ELF-1 (cell line): Measurements from ENCODE around the gene PTCD2.

ENCODE experiments used
- DNase-seq: peaks from one replicate; pipeline ENCODE4 v3.0.0-alpha.2; 2016; ENCODE audit warnings: low read depth, low spot score

Gene PTCD2

DNA sequence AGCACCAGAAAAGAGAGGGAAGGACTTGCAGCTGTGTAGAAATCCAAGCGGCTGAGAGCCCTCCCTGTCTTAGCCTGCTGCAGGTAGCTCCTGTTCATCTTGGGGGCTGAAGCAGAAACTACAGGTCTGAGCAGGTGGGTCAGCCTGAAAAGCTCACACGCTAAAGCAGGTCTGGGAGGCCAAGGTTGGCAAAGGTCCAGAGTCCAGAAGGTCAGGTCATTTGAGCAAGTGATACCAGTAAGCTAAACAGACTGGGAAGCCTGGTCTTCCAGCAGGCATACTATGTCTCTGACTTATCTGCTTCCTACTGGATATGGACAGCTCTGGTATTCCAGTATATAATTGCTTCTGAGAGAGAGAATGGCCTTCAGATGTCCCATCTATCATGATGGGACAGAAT, 26.2 kb downstream of the PTCD2 start:
- no peak for DNase-seq

- DNase-seq, result no peak
These were observed 27.7 kb downstream of the PTCD2 start for GRCh38 chr5:72347801-72348308.

- no peak for DNase-seq
These were observed 31.2 kb downstream of the PTCD2 start for GRCh38 chr5:72351376-72351775.

- no peak for DNase-seq
These were observed 32.4 kb downstream of the PTCD2 start for GRCh38 chr5:72352616-72353015.

- no peak for DNase-seq
These were observed 32.9 kb downstream of the PTCD2 start for GRCh38 chr5:72353046-72353445.

DNA sequence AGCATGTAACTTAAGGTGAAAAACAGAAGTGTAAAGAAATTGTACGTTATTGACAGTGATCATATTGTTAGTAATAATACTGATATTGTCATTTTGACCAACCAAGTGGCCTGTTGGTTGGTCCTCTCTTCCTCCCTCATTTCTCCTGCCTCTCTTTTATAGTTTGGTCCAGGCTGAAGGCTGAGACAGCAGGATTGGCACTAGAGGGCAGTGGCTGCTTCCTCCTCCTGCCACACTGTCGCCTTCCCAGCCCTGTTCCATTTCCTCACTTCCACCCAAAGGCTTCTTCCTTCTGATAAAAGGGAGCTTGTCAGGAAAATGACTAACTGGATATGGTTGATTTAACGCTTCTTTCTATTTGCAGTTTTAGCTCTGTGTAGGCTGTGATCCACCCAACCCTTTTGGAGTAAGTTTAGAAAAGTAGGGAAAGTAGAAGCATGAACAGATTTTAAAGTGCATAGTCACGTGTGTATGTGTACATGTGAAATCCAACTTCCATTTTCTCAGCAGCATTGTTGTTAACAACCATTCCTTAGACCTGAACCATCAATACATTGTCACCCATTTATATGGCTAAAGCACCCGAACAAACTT, 35.6 kb downstream of the PTCD2 start:
- peak; percentile 57 for DNase-seq

GRCh38 chr5:72356361-72356760, 36.2 kb downstream of the PTCD2 start:
- DNase-seq, result no peak

GRCh38 chr5:72358925-72359324, 38.8 kb downstream of the PTCD2 start:
- no peak for DNase-seq

DNA sequence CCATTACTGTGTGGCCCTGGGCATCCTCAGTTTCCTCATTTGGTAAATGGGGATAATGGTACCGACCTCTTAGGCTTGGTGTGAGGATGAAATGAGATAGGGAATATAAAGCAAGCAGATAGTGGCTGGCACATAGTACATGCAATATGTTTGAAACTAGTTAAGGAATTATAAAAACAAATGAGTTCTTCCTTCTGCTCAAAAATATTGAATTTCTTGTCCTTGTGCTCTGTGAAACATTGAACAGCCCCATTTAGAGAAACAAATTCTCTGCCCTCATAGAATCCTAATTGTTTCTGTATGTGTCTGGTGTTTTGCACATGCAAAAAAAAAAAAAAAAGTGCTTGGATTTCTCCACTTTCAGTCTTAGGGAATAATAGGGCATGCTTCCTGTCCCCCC, 39.7 kb downstream of the PTCD2 start:
- no peak for DNase-seq

GRCh38 chr5:72363166-72363802, 43.1 kb downstream of the PTCD2 start:
- DNase-seq, result peak; percentile 11

GRCh38 chr5:72364171-72364570, 44.0 kb downstream of the PTCD2 start:
- no peak for DNase-seq

DNA sequence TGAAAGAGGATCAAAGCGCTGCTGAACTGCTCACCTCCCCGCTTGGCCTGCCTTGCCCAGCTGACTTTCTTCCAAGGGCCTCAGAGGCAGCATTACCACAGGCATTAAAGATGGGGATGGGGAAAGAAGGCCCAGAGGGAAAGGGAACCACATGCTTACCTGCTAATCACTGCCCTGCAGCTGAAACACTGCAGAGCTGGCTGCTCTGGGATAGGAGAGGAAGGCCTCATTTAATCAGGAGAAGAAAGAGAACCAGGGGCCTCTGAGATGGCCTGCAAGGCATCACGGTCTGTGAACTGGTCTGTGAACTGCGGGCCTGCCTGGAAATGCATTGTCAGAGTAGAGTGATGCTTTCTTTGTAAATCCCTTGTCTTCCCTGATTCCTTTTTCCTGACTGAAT, 44.8 kb downstream of the PTCD2 start:
- peak; percentile 49 for DNase-seq

DNA sequence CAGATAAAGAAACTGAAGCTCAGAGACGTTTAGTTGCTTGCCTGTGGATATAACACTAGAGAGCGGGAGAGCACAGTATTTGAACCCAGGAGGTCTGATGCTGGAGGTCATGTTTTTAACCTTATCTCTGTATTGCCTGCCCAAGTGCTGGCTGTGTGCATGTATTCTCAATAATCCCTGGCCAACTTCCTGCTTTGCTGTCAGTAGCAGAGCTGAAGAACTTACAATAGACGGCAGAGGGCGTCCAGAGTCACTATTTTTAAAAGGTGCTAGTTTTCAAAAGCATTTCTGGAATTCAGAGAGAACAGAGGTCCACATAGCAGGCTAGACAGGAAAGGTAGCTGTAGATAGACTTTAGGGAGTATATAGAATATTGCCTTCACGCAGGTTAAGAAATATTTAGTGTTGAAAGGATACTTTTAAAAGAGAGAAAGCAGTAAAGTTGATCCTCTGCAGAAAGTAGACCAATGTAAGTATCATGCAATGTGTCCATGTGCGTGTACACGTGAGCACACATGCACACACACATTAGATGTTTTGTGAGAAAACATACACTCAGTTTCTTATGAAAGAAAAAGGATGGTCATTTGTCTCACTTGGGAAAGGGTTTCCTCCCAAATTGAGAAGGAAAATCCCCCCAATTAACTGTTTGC, 46.3 kb downstream of the PTCD2 start:
- peak; percentile 67 for DNase-seq

DNA sequence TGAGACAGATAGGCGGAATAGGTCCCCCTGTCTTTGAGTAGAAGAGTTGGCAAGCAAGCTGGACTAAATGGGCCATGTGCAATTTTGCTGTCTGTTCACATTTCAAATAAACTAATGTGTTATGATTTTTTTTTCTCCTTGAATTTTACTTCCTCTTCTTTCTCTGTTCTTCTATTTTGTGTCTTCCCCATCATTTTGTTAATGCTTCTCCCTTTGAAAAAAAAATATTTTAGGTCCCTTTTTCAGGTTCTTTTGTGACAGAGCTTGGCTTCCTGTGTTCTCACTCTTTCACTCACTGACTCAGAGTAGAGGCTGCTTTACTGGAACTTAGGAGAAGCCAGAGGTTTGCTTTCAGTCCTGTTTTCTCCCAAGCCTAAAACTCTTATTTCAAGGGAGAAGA, 48.1 kb downstream of the PTCD2 start:
- no peak for DNase-seq

GRCh38 chr5:72369301-72369700, 49.1 kb downstream of the PTCD2 start:
- DNase-seq, result no peak

- no peak for DNase-seq
These were observed 49.5 kb downstream of the PTCD2 start for GRCh38 chr5:72369711-72370110.

DNA sequence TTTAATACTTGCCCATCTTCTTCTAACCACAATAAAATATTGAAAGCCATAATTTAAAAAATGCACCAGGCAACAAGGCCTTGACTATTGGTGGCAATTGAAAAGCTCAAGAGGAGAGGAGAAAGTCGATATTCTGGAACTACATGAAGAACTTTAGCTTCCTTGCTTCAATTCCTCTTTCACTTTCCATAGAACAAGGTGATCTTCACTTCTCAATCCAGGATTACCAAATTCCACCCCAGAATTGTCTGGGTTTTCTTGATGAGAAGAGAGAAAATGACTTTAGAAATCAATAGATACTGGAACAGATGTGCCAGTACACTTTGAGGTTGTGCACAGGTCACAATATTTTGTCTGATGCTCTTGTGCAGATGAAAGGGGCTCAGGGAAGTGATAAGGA, 52.2 kb downstream of the PTCD2 start:
- DNase-seq, result no peak

DNA sequence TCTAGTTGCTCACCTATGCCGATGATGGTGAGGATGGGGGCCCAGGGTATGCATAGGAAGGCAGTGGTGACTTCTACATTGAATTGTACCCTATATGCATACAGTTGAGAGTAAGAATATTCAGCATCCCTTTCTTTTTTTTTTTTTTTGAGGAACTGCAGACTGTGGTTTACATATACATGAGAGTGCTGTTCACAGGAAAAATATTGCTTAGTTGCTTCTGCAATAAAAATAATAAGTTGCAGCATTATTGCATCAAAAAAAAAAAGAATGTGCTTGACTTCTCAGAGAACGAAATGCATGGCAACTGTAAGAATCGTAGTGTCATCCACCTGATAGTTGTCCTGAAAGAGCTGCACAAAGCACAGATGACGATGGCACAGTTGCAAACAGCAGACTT, 52.8 kb downstream of the PTCD2 start:
- DNase-seq, result no peak

- DNase-seq, result no peak
These were observed 54.7 kb downstream of the PTCD2 start for GRCh38 chr5:72374844-72375243.

DNA sequence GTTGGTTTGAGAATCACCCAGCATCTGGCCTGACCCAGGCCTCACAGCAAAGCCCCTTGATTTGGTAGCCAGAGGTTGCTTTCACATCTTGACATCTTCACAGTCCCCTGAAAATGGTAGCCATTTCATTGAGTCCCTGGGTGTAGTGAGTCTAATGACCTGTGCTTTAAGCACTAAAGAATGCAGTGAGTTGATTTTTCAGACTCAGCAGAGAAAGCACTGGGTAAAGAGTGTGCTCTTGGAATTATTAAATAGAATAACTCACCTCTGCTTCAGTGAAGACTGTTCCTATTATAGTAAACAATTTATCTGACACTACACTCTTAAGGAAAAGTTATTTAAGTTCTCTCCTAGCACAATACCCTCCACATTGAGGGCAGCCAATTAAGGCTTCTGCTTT, 56.2 kb downstream of the PTCD2 start:
- DNase-seq, result no peak

- DNase-seq, result no peak
These were observed 57.9 kb downstream of the PTCD2 start for GRCh38 chr5:72377910-72378638.

GRCh38 chr5:72378639-72379289, 58.6 kb downstream of the PTCD2 start:
- no peak for DNase-seq
